Inferior parietal cortex (tissue), 1 donor: Measurements from ENCODE around the gene FGD4.
A peak's percentile ranks its signal among the peaks of the same experiment; 100 is the strongest.

ENCODE experiments used
- DNase-seq: peaks from one replicate; pipeline ENCODE4 v3.0.0-alpha.2; 2016; ENCODE audit errors: extremely low spot score

FGD4 gene

DNA sequence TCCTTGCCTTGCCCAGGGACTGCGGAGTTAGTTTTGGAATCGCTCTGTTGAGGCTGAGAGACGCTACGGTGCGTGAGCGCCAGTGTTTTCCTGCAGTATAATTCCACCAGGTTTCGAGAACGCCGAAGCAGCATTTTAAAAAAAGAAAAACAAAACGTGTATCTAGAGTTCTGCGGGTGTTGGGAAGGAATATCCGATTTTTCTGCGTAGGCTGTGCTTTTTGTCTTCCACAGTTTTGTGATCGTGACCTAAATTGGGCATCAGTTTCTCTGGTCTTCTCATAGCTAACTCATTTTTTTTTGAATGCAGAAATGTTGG, 280.5 kb downstream of the FGD4 start:
- DNase-seq: peak; percentile 33

- no peak for DNase-seq
Observed at GRCh38 chr12:32680787-32681186, 281.4 kb downstream of the FGD4 start.

- DNase-seq: no peak
Observed at GRCh38 chr12:32681272-32681671, 281.9 kb downstream of the FGD4 start.

DNA sequence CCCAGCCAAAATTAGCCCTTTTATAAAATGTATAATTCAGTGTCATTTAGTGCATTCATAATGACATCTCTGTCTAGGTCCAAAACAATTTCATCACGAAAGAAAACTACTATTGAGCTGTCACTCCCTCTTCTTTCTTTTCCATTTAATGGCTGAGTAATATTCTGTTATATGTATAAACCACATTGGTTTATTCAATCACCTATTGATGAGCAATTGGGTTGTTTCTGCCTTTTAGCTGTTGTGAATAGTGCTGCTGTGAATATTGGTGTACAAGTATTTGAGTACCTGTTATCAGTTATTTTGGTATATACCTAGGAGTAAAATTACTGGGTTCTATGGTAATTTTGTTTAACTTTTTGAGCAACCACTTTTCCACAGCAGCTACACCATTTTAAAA, 287.0 kb downstream of the FGD4 start:
- DNase-seq: no peak

- no peak for DNase-seq
Observed at GRCh38 chr12:32688786-32689185, 289.4 kb downstream of the FGD4 start.

DNA sequence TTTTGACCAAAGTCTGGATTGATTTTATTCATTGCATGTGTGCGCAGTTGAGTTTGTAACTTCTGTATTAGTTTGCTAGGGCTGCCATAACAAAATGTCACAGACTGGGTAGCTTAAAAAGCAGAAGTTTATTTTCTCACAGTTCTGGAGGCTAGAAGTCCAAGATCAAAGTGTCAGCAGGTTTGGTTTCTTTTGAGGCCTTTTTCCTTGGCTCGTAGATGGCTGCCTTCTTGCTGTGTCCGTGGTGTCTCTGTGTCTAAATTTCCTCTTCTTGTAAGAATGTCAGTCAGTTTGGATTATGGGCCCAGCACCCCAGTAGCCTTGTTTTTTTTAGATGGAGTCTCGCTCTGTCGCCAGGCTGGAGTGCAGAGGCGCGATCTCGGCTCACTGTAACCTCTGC, 291.6 kb downstream of the FGD4 start:
- no peak for DNase-seq

DNA sequence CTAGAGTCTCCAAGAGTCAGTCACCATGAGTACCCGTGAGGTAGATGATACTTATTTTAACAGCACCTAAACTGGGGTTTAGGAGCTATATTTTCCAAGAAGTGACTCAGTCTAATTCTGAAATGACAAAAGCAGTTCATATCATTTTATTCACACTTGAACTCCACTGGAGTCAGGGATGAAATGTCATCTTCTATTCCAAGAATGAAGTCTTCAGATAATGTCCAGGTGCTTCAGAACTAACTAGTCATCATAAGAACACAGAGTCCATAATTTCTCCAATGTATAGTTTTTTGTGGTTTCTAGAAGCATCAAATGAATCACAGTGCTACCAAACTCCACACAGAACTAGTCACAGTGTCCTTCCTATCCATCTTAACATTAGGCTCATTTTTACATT, 293.0 kb downstream of the FGD4 start:
- DNase-seq: no peak

- no peak for DNase-seq
Observed at GRCh38 chr12:32693036-32693435, 293.7 kb downstream of the FGD4 start.
